GM18526 (cell line): ENCODE measurements around the gene STUB1.
A peak's percentile ranks its signal among the peaks of the same experiment; 100 is the strongest.

ENCODE experiments used
- POLR2A ChIP-seq: IDR thresholded peaks from 3 replicates; pipeline ENCODE4 v1.6.1; 2011; ENCODE audit not compliant: insufficient read length; ENCODE audit errors: extremely low read depth

STUB1 gene

GRCh38 chr16:652454-653305 lies 27.5 kb upstream of the STUB1 start:
- no peak for TF ChIP-seq POLR2A

DNA sequence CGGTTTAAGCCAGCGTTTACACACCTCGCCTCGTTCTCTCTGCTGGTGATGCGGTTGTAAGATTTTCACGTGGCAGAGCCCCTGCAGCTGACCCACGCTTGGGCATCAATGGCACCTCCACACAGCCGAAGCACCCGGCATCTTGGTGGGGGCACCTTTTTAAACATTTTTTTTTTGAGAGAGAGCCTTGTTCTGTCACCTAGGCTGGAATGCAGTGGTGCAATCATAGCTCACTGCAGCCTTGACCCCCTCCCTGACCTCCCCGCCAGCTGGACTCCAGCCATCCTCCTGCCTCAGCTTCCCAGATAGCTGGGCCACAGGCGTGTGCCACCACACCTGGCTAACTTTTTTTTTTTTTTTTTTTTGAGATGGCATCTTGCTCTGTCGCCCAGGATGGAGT lies 26.2 kb upstream of the STUB1 start:
- TF ChIP-seq POLR2A, result no peak

DNA sequence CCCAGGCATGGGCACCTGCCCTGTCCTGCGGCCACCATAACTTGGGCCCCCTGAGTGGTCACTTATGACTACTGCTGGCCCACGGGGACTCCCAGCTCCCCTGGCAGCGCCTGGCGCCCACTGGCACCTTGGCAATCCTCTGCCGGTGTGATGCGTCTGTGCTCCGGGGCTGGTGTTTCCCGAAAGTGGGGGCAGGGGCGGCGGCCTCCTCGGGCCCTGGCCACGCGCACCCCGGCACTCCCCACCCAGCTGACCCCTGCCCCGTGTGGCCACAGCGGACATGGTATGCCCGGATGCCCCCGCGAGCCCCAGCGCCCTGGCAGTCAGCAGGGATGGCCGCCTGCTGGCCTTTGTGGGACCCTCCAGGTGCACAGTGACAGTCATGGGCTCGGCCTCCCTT lies 22.7 kb upstream of the STUB1 start:
- no peak for TF ChIP-seq POLR2A

GRCh38 chr16:658679-659571 lies 21.3 kb upstream of the STUB1 start:
- TF ChIP-seq POLR2A, result no peak

GRCh38 chr16:659618-660017 lies 20.6 kb upstream of the STUB1 start:
- TF ChIP-seq POLR2A, result no peak

- TF ChIP-seq POLR2A, result no peak
Observed at GRCh38 chr16:660132-660458, 20.1 kb upstream of the STUB1 start.

DNA sequence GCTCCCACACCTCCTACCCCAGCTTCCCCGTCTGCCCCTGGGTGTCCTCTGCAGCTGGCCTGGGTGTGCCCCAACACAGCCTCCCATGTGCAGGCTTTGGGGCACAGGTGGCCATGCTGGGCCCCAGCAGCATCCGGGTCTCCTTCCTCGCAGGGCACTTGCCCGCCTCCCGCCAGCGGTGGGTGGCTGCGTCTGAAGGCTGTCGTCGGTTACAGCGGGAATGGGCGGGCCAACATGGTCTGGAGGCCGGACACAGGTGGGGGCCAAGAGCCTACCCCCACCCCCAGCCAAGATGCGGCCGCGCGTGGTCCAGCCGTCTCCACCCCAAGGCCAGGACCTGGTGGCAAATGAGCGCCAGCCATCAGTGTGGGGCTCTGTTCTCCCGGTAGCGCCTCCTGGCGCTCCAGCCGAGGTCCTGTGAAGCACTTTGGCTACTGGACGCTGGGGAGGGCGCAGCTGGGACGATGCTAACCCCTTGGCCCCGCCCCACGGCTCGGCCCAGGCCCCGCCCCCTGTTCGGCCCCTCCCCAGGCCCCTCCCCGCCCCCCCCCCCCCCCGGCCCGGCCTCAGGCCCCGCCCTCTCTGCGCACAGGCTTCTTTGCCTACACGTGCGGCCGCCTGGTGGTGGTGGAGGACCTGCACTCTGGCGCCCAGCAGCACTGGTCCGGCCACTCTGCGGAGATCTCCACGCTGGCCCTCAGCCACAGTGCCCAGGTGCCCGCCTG lies 19.6 kb upstream of the STUB1 start:
- TF ChIP-seq POLR2A, result peak; percentile 44

- no peak for TF ChIP-seq POLR2A
Observed at GRCh38 chr16:661184-661821, 18.9 kb upstream of the STUB1 start.

DNA sequence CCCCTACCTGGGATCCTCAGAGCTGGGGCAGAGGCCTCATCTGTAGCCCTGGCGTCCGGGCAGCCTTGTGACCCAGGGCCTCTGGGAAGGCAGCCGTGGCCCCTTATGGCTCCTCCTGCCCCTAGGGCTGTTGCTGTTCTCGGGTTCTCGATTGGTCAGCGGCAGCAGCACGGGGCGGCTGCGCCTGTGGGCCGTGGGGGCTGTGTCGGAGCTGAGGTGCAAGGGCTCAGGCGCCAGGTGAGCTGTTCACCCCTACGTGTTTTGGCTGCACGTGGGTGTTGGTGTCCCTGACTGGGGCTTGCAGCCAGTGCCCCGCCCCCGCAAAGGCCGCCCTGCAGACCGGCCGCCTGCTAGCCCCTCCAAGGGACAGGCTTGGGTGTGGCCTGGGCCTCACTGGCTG lies 18.1 kb upstream of the STUB1 start:
- no peak for TF ChIP-seq POLR2A

DNA sequence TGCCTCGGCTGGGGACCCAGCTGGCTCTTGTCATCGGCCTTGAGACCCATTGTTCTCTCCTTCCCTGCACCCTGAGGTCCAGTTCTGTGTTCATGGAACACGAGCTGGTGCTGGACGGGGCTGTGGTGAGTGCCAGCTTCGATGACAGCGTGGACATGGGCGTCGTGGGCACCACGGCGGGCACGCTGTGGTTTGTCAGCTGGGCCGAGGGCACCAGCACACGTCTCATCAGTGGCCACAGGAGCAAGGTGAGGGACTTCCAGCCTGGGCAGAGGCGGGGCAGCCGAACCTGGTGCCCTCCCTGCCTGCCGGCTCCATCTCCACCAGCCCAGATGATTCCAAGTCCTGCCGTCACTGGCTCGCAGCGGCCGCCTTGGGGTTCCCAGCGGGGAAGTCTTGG lies 17.6 kb upstream of the STUB1 start:
- no peak for TF ChIP-seq POLR2A

DNA sequence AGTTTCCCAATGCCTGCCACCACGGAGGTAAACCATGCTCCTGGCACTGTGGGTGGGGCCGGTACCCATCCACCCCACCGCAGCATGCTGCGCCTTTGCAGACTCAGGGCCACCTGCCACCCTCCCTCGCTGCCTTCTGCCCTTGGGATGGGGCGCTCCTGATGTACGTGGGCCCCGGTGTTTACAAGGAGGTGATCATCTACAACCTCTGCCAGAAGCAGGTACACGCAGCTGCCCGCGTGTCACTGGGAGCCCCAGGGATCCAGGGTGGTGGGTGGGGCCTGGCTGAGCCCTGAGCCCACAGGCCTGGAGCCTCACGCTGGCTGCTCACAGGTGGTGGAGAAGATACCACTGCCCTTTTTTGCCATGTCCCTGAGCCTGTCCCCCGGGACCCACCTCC lies 13.6 kb upstream of the STUB1 start:
- TF ChIP-seq POLR2A, result no peak

- TF ChIP-seq POLR2A, result no peak
Observed at GRCh38 chr16:667113-667779, 13.0 kb upstream of the STUB1 start.

DNA sequence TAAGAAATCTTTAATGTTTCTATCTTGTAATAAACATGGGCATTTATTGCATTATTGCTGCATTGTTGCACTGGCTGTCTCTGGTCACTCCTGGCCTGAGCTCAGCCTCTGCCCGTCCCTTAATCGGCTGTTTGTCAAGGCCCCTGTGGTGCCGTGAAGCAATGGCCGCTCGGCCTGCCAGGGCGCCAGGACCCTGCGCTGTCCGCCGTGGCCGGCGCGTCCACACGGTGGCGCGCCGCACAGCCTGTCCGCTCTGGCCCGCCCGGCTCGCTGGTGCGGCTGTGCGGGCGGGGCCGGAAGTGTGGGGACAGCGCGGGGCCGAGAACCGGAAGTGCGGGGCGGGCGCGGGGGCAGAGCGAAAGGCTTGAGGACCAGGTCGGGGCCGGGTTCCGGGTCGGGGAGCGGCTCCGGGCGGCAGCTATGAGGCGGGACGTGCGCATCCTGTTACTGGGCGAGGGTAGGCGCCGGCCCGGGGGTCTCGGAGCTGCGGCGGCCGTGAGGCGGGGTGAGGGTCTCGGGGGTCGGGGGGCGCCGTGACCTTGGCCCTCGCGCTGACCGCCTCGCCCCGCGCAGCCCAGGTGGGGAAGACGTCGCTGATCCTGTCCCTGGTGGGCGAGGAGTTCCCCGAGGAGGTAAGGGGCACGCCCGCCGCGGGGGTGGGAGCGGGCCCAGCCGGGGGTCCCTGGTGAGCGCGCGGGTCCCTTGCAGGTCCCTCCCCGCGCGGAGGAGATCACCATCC lies 12.3 kb upstream of the STUB1 start, which contains the start of gene RHOT2:
Gene RHOT2 (plus strand): TSS at position 353 of the 739 bp plus-strand sequence. CDS start 68 bp downstream, at position 421.
- peak; percentile 91 for TF ChIP-seq POLR2A
